ENCODE measurements around the gene TRPC4. TPM values are rescaled to one million over a fixed set of nuclear protein-coding genes. Genes with fewer than 3 reads are reported as not detected.

TRPC4 gene
- polyA plus RNA-seq, 10 donors = 0.45 to 1.7 (median 1.1) TPM

DNA sequence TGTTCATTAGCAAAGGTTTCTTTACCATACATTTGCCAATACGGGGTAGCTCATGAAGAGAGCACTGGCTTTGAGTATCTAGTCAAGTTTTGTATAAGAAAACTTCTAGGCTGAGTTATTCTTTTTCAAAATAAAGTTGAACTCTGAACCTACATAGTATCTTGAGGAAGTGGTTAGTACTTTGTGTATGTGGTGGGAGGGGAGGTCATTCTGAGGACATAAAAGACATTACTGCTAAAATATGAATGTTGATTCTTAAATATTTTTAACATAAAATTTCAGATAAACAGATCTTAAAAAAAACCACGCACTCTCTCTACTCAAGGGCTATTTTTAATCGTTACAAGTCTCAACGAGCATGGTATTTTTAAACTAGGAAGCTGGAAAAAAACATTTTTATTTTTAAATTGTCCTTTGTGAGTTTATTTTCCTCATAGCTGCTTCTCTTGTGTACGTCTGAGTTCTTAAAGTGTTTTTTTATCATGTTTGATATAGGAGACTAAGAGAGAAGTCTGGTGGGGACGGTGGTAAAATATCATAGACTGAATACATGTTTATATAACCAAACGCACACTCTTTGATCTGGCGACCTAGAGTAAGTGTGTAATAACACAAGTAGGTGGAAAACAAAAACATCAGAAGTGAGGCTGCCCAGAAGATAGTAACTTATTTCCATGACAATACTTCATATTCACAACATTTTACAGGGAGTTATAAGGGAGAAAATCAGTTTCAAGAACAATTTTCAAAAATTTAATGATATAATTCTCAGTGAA, 153.0 kb downstream of the TRPC4 start:
- DNase-seq = peak in 1 of 3 donors; percentile 28

DNA sequence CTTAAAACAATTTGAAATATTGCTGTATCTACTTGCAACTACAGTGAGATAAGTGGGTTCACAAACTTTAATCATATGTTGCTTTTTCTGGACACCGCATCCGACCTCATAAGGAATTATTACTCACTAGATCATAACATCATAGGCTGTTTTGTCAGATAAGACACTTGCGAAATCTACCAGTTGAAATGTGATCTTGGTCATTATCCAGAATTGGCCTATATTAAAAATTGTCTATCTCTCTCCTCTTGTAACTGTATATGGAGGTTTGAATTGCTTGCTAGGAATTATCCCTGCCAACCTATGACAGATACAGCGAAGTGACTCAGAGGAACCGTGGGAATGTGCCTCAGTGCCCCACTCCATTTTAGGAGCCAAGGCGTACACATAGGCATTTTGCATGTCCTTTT, 154.0 kb downstream of the TRPC4 start:
- DNase-seq = peak in 1 of 3 donors; percentile 60

DNA sequence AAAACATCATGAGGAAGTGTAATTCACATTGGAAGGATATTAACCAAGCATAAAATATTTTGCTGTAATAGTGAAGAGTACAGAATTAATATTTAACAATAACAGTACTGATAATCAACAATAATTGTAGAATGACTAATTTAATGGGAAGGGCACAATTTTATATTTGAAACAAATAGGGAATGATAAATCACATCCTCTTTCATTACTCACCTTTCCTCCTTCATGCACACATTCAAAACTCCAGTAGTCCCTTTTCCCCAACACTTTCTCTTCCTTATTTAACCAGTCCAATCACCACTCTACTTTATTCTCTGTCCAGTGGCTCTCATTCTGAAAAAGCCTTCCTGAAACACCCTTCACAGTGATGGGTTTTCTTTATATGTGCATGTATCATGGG, 160.3 kb downstream of the TRPC4 start:
- DNase-seq = no peak

DNA sequence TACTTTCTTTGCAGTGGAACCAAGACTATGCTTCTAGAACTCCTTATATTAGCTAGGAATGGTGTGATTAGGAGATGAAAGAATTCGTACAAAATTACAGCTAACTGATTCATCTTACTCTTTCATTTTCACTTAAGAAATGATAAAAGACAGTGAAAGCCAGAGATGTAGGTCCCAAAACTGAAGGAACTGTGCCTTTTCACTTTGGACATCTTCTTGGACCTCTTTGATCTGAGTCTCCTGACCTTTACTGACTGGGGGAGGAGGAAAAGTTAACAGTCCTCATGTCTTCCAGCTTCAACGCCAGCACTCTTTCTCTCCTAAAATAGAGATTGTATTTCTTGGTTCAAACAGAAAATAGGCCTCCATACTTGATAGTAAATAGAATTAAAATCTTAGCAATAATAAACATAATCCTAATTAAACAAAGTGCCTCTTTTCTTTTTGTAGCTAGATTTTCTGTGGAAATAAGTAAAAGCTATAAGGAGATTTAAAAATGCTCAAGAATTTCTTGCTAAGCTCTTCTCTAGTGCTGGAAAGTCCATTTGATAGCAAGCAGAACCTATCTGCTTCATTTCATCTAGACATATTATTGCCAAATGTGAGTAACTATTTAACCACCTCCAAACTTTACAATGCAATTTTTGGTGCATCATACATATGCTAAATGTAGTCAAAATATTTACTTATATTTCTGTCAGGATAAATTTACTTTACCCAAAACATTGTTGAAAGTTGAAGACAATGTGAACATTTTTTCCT, 161.7 kb downstream of the TRPC4 start:
- DNase-seq = no peak

DNA sequence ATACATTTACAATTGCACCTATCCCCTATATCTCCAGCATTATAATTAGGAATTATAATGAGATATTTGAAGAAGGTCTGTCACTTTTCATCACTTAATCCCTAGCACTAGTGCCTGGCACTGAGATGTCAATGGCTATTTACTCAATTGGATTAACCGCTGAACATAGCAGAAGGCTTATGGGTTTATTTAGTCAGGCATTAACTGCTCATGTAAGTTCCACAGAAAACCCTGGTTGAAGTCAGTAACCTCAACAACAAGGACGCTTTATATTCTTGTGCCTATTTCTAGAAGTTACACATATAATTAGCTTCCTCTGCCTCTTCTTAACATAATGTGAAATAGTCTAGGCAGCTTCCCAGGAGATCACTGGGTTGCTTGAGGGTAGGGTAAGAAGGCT, 163.5 kb downstream of the TRPC4 start:
- DNase-seq = no peak

DNA sequence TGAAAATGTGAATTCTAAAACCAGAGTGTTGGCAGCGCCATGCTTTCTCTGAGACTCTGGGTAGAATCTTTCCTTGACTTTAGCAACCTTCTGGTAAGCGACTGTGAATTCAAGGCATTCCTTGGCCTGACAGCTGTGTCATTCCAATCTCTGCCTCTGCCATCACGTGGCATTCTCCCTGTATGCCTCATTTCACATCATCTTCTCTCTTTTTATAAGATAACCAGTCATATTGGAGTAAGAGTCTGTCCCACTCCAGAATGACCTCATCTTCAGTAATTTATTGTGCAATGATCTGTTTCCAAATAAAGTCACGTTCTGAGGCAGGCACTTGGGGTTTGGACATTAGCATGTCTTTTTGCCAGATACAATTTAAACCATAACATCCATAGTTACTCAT, 167.6 kb downstream of the TRPC4 start:
- peak in 1 of 3 donors; percentile 86 for DNase-seq

DNA sequence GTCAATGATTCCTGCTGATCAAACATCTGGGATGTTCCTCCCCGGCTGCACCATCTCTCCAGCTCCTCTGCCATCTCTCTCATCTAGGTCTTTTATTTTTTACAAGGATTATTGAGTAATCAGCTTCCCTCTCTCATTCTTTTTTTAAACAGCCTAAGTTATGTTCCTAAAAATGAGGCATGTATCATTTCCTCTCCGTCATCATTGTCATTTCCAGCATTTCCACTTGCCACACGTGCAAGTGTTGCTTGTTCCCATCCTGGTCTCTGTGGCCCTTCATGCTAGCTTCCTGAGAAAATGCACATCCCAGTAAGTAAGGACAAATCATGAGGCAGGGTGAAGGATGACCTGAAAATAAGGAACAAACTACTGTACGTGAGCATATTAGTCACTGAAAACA, 168.3 kb downstream of the TRPC4 start:
- DNase-seq = no peak

DNA sequence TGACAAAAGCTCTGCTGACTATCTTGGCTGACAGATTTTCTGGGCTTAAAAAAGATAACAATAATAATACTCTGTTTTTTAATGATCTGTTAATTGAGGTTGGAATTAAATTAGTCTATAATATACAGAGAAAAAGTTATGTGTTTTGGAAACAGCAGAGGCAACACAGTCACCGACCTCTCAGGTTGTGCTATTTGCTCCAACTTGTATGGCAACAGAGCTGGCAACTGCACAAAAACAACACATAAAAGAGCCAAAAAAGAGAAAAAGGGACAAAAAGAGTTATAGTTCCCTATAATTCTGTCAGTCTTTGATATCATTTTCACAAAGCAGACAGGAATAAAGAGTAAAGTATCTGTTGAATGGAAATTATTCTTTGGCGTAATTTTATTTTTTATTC, 168.7 kb downstream of the TRPC4 start:
- no peak for DNase-seq

DNA sequence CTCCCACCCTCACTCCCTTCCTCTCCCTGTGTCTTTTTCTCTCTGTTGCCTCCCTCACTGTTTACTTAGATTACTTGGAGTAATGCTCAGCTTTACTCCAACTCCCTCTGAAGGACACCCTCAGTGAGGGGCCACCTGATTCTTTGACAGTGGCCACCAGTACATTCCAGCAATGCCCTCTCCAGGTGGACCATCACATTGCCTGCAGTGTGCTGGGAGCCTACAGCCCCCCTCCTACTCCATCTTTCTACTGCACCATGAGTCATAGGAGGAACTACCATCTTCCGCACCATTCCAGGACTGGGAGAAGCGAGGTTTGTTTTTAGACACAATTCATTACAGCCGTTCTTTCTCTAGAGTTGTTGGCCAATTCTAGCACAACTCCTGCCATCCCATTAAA, 174.4 kb downstream of the TRPC4 start:
- no peak for DNase-seq

DNA sequence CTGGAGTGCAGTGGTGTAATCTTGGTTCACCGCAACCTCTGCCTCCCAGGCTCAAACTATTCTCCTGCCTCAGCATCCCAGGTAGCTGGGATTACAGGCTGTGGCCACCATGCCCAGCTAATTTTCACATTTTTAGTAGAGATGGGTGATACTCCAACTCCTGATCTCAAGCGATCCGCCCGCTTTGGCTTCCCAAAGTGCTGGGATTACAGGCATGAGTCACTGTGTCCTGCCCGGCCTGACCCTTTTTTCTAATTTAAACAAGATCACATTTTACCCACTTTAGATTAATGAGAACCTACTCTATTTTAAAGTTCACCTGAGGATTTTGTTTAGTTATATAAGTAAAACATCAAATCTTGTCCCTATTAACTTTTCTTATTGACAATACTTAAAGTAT, 179.2 kb downstream of the TRPC4 start:
- no peak for DNase-seq

DNA sequence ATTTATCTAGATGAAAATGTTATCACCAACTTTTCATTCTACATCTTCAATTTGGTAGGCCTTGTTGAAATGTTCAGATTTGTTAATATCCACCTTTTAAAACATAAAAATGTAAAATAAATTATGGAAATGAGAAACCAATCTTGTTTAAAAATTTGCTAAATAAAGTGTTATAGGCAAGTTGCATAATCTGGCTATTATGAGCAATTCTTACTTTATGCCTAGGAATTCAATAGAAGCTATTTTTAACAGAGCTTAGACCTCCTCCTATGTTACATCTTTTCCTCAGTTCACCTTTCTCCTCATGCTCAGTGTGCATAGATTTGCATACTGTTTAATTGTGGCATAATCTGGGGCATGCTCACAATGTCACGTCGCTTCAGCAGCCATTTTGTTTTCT, 183.1 kb downstream of the TRPC4 start:
- DNase-seq = no peak

DNA sequence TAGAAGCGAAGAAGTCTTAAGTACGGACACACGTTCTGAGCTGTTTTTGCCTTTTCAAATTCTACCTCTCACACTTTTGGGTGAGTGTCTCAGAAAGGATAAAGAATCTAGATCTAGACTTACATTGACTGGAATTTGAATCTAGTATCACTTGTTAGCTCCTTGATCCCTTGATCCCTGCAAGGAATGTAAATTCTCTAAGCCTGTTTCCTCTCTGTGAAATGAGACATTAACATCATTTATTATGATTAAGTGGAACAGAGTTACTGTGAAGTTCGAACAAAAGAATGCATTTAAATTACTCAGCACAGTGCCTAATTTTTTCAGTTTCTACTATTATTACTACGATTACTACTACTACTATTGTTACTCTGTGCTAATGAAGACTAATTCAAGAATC, 184.4 kb downstream of the TRPC4 start:
- no peak for DNase-seq

DNA sequence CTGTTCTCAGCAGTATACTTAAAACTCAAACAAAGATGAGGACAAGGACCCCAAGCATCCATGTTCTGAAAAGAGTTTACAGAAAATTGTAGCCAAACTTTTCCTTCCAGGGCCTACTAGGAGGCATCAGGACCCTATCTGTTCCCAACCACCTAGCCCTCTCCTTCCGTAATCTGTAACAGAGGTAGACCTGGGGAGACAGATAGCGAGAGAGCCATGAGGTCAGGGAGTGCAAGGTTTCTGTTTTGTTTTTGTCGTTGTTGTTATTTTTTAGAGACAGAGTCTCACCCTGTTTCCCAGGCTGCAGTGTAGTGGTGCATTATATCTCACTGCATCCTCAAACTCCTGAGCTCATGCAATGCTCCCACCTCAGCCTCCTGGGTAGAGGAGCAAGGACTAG, 187.1 kb downstream of the TRPC4 start:
- no peak for DNase-seq

DNA sequence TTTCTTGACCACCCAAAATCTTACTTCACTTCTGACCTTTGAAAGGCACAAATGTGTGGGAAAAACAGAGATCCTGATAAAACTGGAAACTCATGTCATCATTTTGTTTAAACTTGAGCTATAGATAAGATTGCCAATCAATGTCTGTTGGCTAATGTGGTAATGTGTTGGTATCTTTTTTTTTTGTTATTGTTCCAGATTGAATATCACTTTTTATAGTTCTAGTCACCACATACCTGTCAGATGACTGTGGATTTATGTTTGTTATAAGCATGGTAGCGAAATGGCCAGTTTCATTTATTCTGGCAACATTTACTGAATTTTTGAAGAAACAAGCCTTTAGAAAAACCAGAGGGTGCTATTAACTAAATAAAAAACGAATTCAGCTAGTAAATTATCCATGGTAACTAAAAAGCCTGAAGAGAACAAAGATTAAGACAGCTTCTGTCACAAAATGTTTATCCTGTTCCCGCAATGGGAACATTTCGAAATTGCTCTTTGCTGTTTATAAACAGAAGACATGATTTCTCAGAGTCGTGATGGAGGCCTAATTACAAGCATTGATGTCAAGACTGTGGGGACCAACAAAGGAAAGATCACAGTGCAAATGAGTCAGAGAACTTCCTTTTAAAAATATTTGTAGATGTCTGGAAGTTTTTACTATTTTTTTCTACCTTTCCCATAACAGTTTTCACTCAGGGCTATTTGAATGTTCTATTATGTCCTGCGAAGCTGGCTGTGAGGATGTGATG, 188.1 kb downstream of the TRPC4 start:
- DNase-seq = peak in 1 of 3 donors; percentile 12

DNA sequence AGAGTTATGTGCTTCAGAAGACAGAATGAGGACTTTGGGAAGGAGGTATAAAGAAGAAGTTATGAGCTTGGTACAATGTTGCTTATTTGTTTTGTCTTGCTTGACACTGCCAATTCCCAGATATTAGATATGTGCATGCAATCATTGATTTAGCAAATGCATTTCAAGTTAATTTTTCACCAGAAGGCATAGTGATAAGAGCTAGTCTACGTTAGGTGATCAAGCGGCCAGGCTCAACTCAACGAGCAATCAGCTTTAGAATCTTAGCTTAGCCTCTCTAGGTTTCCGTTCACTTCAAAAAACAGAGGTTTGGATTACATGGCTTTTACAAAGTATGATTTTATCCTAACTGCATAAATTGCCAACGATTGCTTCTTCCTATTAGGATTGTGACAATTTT, 189.4 kb downstream of the TRPC4 start:
- no peak for DNase-seq

DNA sequence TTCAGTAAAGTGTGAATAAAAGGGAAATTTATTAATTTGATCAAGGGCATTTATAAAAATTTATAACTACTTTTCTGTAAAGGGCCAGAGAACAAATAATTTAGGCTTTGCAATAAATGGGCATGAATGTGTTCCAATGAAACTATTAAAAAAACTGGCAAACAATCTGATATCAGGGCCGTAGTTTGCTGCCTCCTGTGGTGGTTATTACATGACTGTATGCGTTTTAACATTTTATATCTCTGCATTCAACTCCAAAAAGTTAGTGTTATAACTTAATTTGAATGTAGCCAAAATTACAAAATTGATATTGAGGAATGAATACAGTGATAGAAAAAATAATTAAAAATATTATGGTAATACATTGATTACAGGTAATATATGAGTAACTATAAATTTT, 190.5 kb downstream of the TRPC4 start:
- DNase-seq = no peak

DNA sequence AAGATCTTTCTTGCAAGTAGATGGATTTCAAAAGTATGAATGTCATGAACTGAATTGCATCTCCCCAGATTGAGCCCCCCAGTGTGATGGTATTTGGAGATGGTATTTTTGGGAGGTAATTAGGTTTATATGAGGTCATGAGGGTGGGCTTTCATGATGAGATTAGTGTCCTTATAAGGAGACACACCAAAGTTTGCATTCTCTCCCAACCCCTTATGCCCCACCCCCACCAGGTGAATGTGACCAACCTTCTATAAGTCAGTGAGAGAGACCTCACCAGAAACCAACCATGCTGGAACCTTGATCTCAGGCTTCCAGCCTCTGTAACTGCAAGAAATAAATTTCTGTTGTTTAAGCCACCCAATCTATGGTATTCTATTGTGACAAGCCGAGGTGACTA, 199.7 kb downstream of the TRPC4 start:
- no peak for DNase-seq

DNA sequence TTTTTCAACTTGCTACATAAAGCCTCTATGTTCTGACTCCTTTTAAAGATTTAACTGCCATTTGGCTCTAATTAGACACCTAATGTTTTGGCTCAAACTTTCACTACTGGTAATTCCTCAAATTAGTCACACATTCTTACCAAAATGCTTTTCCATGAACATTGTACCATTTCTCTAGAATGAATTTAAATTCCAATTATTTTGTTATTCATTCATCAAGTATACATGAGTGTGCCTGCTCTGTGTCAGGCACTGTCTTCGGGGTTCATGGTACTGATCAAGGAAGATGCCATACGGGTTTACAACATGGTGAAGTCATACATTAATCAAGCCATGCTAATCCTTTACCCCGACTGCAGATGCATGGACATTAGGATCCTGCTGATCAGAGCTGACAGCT, 201.9 kb downstream of the TRPC4 start:
- DNase-seq = peak in 1 of 3 donors; percentile 33

DNA sequence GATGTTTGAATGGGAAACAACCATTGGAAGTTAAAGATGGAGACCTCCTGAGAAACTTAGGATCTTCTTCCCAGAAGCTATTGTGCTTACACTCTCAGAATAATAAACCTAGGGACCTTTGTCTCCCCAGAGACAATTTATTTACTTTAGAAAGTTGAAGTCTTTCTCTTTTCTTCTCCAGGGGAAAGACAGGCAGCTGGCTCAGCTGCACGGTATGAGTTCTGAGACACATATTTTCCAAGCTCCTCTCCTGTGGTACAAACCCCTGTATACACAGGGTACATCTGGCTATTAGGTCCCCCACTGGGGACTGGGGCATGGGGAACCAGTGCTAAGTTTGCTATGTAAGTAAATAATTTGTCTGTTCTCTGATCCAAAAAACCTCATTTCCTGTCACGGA, 203.5 kb downstream of the TRPC4 start:
- DNase-seq = no peak

DNA sequence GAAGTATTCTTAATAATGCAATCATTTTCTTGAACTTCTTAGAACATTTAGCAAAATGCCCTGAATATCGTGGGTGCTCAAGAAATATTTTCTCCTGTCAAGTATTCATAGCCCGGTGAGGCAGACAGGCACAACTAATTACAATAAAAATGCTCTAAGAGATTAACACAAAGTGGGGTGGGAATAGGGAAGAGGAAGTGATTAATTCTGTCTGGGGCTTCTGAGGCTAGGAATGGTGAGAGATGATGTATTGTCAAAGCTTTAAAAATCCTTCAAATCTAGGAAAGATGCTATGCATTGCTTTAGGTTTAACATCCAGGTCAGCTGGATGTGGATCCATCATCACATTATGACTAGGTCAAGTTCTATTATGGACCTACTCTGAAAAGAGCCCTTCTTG, 204.2 kb downstream of the TRPC4 start:
- DNase-seq = no peak

DNA sequence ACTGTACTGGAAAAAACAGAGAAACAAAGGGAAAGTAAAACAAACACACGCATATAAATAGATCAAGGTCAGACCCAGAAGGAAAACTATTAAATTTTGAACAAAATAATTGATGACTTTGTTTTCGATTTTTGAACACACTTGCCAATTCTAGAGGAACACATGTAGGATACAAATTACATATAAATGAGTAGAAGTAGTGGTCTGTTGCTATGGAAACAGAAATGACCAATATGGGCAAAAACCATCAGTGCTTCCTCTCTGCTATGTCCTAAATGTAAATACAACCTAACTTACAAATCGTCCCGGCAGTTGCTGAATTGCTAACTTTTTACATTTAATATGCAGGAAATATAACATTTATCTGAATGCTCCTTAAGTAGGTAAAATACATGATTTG, 205.8 kb downstream of the TRPC4 start:
- DNase-seq = no peak

DNA sequence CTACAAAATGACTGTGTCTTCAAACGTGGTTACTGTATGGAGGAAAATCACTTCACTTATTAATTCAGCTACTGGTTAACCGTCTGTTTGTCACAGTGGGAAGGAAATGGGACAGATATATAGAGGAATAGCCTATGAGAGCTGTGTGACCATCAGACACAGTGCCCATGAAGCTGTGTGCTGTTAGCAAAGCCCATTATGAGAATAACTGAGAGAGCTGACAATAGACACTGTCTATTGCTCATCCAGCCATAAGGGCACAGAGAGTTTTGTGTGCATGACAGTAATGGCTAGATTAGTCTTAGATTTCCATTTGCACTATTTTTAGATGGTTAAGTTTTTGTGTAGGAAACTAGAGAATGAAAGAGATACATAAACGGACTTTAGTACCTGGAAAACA, 206.9 kb downstream of the TRPC4 start:
- DNase-seq = no peak

DNA sequence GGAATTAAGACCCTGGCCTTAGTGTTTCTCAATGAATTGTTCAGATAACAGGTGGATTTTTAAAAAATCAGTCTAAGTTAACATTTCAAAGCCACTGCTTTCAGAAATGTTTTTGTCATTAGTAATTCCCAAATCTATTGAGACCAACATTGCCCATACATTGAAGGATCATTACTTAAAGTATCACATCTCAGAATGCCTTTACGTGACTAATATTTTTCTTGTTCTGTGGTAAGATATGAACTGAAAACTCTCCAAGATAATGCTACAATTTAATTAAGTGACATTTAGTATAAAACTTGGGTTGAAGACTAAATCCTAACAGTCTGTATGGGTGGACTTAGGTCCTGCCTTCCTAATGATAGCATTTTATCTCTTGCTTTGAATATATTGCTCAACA, 211.6 kb downstream of the TRPC4 start:
- no peak for DNase-seq
